AG10803 (cell line): Measurements from ENCODE around the gene PLCH1.

Source experiments
- DNase-seq: peaks from one replicate; pipeline ENCODE4 v3.0.0; 2010; ENCODE audit warnings: low read depth
- H3K4me3 ChIP-seq: 2 replicates; pipeline ENCODE4 v1.5.1; 2011; ENCODE audit warnings: mild to moderate bottlenecking, low read length, control low read depth
- CTCF ChIP-seq: conservative IDR thresholded peaks from 2 replicates; pipeline ENCODE4 v1.5.1; 2011; ENCODE audit warnings: mild to moderate bottlenecking, low read length, control low read depth, inconsistent platforms

The PLCH1 gene

GRCh38 chr3:155356594-155357370 is 388.1 kb downstream of the PLCH1 start:
- TF ChIP-seq CTCF = peak; percentile 43
- no peak overlapping the region for H3K4me3 ChIP-seq
- peak; percentile 13 for DNase-seq

GRCh38 chr3:155354658-155355057 is 390.2 kb downstream of the PLCH1 start:
- H3K4me3 ChIP-seq = no peak overlapping the region
- no peak for TF ChIP-seq CTCF
- DNase-seq = no peak

DNA sequence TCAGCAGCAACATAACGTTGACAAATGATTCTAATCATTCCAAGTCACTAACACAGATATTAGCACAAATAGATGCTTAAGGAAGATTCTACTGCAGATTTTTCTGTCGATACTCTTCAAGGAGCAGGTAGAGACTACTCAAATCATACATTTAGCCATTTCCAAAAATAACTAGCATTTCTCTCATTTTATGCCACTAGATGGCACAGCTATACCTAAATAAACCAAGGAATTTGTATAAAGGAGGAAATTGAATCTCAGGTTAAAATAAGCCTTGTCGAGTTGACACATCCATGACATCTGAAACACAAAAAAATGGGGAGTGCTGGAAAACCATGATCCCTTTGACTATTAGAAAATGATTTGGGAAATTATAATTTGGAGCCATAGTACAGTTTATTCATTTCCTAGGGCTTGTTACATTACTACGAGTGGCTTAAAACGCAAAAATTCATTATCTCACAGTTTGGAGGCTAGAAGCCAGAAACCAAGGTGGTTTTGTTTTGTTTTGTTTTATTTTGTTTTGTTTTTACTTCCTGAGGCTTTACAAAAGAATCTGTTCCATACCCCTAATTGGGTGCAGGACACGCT is 391.9 kb downstream of the PLCH1 start:
- TF ChIP-seq CTCF = peak; percentile 70
- DNase-seq = peak; percentile 45
- no peak overlapping the region for H3K4me3 ChIP-seq

- H3K4me3 ChIP-seq = no peak overlapping the region
- DNase-seq = no peak
- TF ChIP-seq CTCF = no peak
Observed at GRCh38 chr3:155350571-155350970, 394.3 kb downstream of the PLCH1 start.

GRCh38 chr3:155347901-155348300 is 397.0 kb downstream of the PLCH1 start:
- TF ChIP-seq CTCF = no peak

DNA sequence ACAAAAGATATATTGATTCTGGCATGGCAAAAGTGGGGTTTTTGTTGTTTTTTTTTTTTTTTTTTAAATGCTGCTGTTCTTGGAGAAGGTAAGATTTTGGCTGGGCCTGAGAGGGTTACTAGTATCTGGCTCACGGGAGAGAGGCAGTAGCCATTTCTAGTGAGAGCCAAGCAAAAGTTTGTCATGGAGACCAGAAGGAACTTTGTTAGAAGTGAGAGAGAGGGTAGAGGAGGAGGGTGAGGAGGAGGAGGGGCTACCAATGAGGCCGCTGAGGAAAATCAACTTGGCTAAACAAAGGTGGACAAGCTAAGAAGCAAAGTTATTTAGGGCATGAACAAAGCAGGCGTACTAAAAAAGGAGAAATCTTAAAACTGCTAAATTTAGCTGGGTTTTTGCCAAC is 402.5 kb downstream of the PLCH1 start:
- no peak overlapping the region for H3K4me3 ChIP-seq
- DNase-seq = no peak
- TF ChIP-seq CTCF = no peak

More at GRCh38 chr3:155347901-155348300, 397.0 kb downstream of the PLCH1 start:
- no peak overlapping the region for H3K4me3 ChIP-seq
- no peak for DNase-seq

- DNase-seq = peak; percentile 31
- TF ChIP-seq CTCF = no peak
- H3K4me3 ChIP-seq = no peak overlapping the region
Observed at GRCh38 chr3:155339052-155339451, 405.8 kb downstream of the PLCH1 start.
